ENCODE results near the gene FAM13A.

DNA sequence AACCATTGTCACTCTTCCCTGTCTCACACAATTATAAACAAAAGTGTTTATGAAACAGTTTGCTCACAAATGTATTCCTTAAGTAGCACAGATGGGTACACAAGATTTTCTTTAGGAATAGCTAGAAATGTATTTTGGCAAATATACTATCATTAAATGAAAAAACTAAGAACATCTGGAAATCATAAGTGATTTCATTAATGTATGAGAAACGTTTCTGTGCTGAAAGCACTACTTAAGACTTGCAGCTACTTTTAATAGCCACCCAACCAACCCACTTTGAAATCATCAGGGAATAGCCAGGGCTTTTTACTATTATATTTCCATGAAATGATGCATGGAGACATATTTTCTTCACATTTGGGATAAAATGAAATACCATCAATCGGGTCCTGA, 297.1 kb downstream of the FAM13A start:
- TF ChIP-seq, protein P1, sequence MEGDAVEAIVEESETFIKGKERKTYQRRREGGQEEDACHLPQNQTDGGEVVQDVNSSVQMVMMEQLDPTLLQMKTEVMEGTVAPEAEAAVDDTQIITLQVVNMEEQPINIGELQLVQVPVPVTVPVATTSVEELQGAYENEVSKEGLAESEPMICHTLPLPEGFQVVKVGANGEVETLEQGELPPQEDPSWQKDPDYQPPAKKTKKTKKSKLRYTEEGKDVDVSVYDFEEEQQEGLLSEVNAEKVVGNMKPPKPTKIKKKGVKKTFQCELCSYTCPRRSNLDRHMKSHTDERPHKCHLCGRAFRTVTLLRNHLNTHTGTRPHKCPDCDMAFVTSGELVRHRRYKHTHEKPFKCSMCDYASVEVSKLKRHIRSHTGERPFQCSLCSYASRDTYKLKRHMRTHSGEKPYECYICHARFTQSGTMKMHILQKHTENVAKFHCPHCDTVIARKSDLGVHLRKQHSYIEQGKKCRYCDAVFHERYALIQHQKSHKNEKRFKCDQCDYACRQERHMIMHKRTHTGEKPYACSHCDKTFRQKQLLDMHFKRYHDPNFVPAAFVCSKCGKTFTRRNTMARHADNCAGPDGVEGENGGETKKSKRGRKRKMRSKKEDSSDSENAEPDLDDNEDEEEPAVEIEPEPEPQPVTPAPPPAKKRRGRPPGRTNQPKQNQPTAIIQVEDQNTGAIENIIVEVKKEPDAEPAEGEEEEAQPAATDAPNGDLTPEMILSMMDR (IDR thresholded peaks at IDR 0.05), result no peak
- TF ChIP-seq EP300 (IDR thresholded peaks at IDR 0.05) (no peak), POLR2AphosphoS5 (IDR thresholded peaks at IDR 0.05) (no peak)
